Lower leg skin (tissue), 3 donors: ENCODE measurements around the gene SIGLEC9.

ENCODE experiments used
- POLR2A ChIP-seq, 2 donors: fragments of 450-650 bp; IDR thresholded peaks; one replicate each; pipeline ENCODE4 v1.6.1; 2016 to 2017; ENCODE audit warnings: antibody characterized with exemption in 2 of 2, mild to moderate bottlenecking in 1 of 2, moderate library complexity in 1 of 2
- TF ChIP-seq, protein P1 (sequence below), 3 donors: fragments of 450-650 bp; IDR thresholded peaks; one replicate each; pipeline ENCODE4 v1.5.1; 2016; ENCODE audit warnings: antibody characterized with exemption in 3 of 3, mild to moderate bottlenecking in 3 of 3, moderate library complexity in 2 of 3

DNA sequence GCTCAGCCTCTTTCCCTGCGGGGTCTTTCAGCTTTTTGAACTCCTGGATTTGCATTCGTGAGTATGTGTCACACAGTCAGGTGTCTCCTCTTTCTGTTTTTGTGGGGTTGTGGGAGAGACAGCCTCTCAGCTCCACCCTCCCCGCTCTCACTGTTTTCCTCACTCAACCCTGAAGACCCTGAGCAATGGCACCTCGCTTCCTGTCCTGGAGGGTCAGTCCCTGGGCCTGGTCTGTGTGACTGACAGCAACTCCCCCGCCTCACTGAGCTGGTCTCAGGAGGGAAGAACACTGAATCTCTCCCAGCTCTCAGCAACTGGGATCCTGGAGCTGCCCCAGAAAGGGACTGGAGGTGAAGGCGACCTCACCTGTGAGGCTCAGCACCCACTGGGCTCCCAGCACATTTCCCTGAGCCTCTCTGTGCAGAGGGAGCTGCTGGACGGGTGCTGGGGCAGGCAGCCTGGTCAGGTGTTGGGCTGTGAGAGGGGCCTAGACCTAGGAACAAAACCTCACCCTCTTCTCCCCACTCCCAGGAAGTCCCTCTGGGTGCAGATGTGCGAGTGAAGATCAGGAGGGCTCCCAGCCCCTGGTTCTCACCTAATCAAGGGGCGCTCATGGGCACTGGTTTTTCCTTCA, 13.2 kb downstream of the SIGLEC9 start:
- TF ChIP-seq, protein P1, sequence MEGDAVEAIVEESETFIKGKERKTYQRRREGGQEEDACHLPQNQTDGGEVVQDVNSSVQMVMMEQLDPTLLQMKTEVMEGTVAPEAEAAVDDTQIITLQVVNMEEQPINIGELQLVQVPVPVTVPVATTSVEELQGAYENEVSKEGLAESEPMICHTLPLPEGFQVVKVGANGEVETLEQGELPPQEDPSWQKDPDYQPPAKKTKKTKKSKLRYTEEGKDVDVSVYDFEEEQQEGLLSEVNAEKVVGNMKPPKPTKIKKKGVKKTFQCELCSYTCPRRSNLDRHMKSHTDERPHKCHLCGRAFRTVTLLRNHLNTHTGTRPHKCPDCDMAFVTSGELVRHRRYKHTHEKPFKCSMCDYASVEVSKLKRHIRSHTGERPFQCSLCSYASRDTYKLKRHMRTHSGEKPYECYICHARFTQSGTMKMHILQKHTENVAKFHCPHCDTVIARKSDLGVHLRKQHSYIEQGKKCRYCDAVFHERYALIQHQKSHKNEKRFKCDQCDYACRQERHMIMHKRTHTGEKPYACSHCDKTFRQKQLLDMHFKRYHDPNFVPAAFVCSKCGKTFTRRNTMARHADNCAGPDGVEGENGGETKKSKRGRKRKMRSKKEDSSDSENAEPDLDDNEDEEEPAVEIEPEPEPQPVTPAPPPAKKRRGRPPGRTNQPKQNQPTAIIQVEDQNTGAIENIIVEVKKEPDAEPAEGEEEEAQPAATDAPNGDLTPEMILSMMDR (IDR thresholded peaks at IDR 0.05), result no peak
- TF ChIP-seq POLR2A (IDR thresholded peaks at IDR 0.05), result no peak
